ENCODE measurements around the gene NOTCH3. TPM values are rescaled to one million over a fixed set of nuclear protein-coding genes. Genes with fewer than 3 reads are reported as not detected.
A peak's percentile ranks its signal among the peaks of the same experiment; 100 is the strongest.

Gene NOTCH3
- total and polyA plus RNA-seq, 9 donors, result 6.1 to 47.6 (median 17.9) TPM

DNA sequence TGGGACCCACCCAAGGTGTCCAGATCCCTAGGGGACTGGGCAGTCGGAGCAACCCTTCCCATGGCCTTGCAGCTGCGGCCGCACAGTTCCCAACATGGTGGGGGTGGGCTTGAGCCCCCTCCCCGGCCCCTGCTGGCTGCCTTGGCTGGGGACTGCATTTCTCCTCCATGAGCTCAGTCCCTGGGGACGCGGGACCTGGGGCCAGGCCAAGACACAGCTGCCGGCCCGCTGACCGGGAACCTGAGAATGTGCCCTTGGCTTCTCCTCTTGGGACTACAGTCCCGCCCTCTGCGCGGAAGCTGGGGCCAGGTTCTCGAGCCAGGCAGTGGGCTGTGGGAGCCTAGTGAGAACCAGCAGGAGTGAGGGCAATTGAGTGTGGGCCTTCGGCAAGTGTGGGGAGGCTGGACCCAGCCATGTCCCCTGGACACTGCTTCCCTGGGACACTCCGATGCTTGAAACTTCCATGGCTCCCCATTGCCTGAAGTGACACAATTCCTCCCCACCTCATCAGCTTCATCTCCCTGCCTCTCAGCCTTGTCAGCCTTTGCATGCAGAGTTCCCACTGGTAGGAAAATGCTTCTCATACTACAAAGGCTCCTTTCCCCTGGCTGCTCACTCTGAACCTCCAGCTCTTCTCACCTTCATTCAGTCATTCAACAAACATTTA is 13.1 kb upstream of the NOTCH3 start:
- peaks cover 1% of the 10 kb centered on the region for H3K4me1 ChIP-seq (ENCODE audit: insufficient read depth)
- no peaks in the 10 kb centered on the region for H3K9me3 ChIP-seq
- peak in 4 of 5 donors; percentile 35 to 60 (median 54) for DNase-seq
- H3K27me3 ChIP-seq, result no peaks in the 10 kb centered on the region
- WGBS, 3 donors, result 22 to 48% (median 23%) methylated on average over 13 to 15 of the region's 15 CpGs
- H3K4me3 ChIP-seq, result no peak overlapping the region
- TF ChIP-seq EP300 (IDR thresholded peaks at IDR 0.05) (no peak), POLR2A (IDR thresholded peaks at IDR 0.05) (no peak)
- TF ChIP-seq, protein P1, sequence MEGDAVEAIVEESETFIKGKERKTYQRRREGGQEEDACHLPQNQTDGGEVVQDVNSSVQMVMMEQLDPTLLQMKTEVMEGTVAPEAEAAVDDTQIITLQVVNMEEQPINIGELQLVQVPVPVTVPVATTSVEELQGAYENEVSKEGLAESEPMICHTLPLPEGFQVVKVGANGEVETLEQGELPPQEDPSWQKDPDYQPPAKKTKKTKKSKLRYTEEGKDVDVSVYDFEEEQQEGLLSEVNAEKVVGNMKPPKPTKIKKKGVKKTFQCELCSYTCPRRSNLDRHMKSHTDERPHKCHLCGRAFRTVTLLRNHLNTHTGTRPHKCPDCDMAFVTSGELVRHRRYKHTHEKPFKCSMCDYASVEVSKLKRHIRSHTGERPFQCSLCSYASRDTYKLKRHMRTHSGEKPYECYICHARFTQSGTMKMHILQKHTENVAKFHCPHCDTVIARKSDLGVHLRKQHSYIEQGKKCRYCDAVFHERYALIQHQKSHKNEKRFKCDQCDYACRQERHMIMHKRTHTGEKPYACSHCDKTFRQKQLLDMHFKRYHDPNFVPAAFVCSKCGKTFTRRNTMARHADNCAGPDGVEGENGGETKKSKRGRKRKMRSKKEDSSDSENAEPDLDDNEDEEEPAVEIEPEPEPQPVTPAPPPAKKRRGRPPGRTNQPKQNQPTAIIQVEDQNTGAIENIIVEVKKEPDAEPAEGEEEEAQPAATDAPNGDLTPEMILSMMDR (IDR thresholded peaks at IDR 0.05), result no peak
- intact Hi-C loops (cut with DNase I), result no loop called here
- no peaks in the 10 kb centered on the region for H3K36me3 ChIP-seq
- no peak overlapping the region for H3K27ac ChIP-seq

DNA sequence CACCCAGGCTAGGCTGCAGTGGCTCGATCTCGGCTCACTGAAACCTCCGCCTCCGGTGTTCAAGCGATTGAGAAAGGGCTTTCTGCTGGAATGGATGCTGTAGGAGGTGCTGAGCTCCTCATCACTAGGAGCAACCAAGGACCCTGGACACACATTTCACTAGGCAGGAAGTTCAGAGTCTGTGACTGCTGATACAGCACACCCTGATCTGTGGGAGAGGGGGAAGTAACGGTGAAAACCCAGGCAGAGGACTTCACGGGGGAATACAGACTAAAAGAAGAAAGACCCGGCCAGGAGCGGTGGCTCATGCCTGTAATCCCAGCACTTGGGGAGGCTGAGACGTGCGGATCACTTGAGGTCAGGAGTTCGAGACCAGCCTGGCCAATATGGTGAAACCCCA is 11.9 kb upstream of the NOTCH3 start:
- Histone ChIP-seq H3K4me3 (no peak overlapping the region), H3K27me3 (no peaks in the 10 kb centered on the region), H3K27ac (no peak overlapping the region), H3K4me1 (ENCODE audit: insufficient read depth) (peaks cover 1% of the 10 kb centered on the region), H3K9me3 (no peaks in the 10 kb centered on the region), H3K36me3 (no peaks in the 10 kb centered on the region)
- no peak for DNase-seq
- intact Hi-C loops (cut with DNase I), result no loop called here
- TF ChIP-seq, protein P1 (IDR thresholded peaks at IDR 0.05), result no peak
- TF ChIP-seq EP300 (IDR thresholded peaks at IDR 0.05) (no peak), POLR2A (IDR thresholded peaks at IDR 0.05) (no peak)
- WGBS, 3 donors, result 93 to 96% (median 94%) methylated on average over 12 of the region's 12 CpGs

DNA sequence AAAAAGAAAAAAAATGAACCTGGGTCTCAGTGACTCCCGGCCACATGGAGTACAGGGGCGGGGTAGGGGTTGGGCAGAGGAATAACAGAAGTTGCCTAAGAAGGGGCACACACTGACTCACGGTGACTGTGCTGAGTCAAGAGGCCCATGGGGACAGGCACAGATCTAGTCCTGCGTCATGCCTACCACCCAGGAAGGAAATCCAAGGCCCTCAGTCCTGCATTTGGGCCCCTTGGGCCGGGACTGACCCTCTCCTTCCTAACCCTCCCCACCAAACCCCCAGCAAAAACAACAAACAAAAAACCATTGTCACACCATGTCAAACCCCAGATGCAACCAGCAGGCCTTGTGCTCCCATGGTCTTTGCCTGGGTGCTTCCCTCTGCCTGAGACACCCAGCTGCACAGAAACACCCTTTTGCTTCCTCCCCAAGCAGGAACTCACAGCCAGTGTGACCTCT is 9.6 kb upstream of the NOTCH3 start:
- no peak overlapping the region for H3K4me3 ChIP-seq
- peaks cover 1% of the 10 kb centered on the region for H3K4me1 ChIP-seq (ENCODE audit: insufficient read depth)
- no peak overlapping the region for H3K27ac ChIP-seq
- intact Hi-C loops (cut with DNase I), result no loop called here
- no peaks in the 10 kb centered on the region for H3K9me3 ChIP-seq
- no peaks in the 10 kb centered on the region for H3K27me3 ChIP-seq
- TF ChIP-seq EP300 (IDR thresholded peaks at IDR 0.05) (no peak), POLR2A (IDR thresholded peaks at IDR 0.05) (no peak)
- TF ChIP-seq, protein P1 (IDR thresholded peaks at IDR 0.05), result no peak
- WGBS, 3 donors, result 69 to 87% (median 77%) methylated on average over 5 of the region's 5 CpGs
- DNase-seq, result peak in 1 of 5 donors; percentile 42
- H3K36me3 ChIP-seq, result no peaks in the 10 kb centered on the region

DNA sequence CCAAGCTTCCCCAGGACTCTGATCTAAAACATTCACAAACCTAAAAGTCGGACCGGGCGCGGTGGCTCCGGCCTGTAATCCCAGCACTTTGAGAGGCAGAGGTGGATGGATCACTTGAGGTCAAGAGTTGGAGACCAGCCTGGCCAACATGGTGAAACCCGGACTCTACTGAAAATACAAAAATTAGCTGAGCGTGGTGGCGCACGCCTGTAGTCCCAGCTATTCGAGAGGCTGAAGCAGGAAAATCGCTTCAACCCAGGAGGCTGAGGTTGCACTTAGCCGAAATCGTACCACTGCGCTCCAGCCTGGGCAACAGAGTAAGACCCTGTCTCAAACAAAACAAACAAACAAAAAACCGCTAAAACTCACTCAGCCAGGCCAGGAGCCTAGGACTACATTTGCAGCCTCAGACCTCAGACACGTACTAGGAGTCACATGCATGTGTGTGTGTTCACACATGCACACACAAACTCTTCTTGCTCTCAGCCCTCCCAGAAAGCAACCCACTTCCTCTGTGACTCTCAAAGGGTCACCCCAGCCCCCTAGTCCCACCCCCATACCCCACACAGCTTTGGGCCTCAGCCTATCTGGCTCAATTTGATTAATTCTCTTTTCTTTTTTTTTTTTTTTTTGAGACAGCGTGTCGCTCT is 704 bp upstream of the NOTCH3 start:
- 91 to 94% (median 93%) methylated on average over 18 of the region's 18 CpGs for WGBS, 3 donors
- Histone ChIP-seq H3K9me3 (no peaks in the 10 kb centered on the region), H3K27me3 (no peaks in the 10 kb centered on the region), H3K4me1 (ENCODE audit: insufficient read depth) (no peaks in the 10 kb centered on the region), H3K36me3 (no peaks in the 10 kb centered on the region), H3K27ac (no peak overlapping the region), H3K4me3 (no peak overlapping the region)
- intact Hi-C loops (cut with DNase I), result no loop called here
- no peak for DNase-seq
- no peak for TF ChIP-seq EP300 (IDR thresholded peaks at IDR 0.05)
- TF ChIP-seq, protein P1 (IDR thresholded peaks at IDR 0.05), result no peak
- TF ChIP-seq POLR2A (IDR thresholded peaks at IDR 0.05), result no peak

Measured in ovary (tissue), 9 donors.